Progenitor cell of endocrine pancreas (in vitro differentiated cells): ENCODE data around the gene MDP1. TPM values are rescaled to one million over a fixed set of nuclear protein-coding genes. Genes with fewer than 3 reads are reported as not detected.

Experiments used
- DNase-seq: peaks from one replicate; pipeline ENCODE4 v3.0.0; 2021; ENCODE audit warnings: low spot score; ENCODE audit not compliant: unreplicated experiment
- H3K27ac Mint-ChIP-seq: 2 replicates; pipeline ENCODE4 v1.8.0; 2021; ENCODE audit warnings: mild to moderate bottlenecking, moderate library complexity, mixed read lengths
- H3K27me3 Mint-ChIP-seq: 2 replicates; pipeline ENCODE4 v1.8.0; 2021; ENCODE audit warnings: mixed read lengths
- H3K36me3 Mint-ChIP-seq: 2 replicates; pipeline ENCODE4 v1.8.0; 2022; ENCODE audit warnings: mixed read lengths; ENCODE audit not compliant: insufficient read depth
- H3K4me1 Mint-ChIP-seq: 2 replicates; pipeline ENCODE4 v1.8.0; 2021; ENCODE audit warnings: low read depth, mixed read lengths
- H3K4me3 Mint-ChIP-seq: 2 replicates; pipeline ENCODE4 v1.8.0; 2021; ENCODE audit warnings: low read depth, mild to moderate bottlenecking, moderate library complexity, mixed read lengths
- H3K9me3 Mint-ChIP-seq: 2 replicates; pipeline ENCODE4 v1.8.0; 2021; ENCODE audit warnings: low read depth, mixed read lengths
- long read RNA-seq: library from polyadenylated mRNA; unstranded; transcript quantifications from one replicate; pipeline ENCODE4 v2.0.0, GENCODE V29; 2020
- total RNA-seq: library from RNA; stranded (reverse); gene quantifications from 2 replicates; pipeline ENCODE4 v1.2.1, GENCODE V29; 2021
- TF ChIP-seq, protein P1 (sequence below): fragments of 200-600 bp; sonication (generic); IDR thresholded peaks from one replicate; pipeline ENCODE4 v1.5.0; 2021; ENCODE audit warnings: antibody characterized with exemption, mild to moderate bottlenecking; ENCODE audit not compliant: unreplicated experiment

Gene MDP1
- 15.2 and 17.7 TPM in 2 replicates for total RNA-seq
- long read RNA-seq, partial matches to known transcripts, result 3 of 15 reads
- long read RNA-seq, other reads (novel, unspliced or antisense), result 0 of 15 reads

DNA sequence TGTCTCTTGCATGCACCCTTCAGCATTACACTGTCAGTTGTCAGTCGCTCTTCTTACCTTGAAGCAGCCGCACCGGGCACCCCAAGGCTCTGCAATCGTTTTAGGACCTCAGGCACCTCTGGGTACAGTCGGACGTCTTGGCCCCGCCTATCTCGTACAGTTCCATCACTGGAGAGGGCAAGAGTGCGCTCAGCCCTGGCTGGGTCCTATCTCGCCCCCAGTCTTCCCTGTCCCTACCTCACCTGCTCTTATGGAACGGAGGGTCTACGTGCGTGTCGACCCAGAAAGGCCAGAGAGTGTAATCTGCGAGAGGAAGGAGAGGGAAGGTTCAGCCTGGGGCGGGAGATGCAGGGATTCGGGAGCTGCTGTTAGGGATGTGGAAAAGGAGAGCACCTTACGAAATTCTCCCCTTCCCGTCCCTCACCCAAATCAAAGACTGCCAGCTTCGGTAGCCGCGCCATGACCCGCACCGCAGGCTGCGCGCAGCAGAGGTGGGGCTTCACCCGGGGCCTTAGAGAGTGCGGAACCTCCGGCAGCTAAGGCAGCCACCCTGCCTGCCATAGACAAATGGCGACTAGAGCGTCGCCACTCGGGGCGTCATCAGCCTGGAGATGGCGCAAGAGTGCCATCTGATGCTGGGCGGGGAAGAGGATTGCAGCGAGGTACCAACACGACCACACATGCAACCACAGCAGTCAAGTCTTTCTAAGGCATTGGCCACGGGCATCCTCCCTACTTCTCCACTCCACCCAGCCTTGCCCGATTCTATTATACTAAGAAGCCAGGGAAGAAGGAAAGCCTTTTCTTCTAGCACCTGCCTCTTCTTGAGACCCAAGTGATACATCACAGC is at the start of gene MDP1:
Gene MDP1, minus strand, starts transcription at position 572 of the 850 bp plus-strand sequence. Its CDS starts 111 bp downstream, at position 461.
- peaks cover 4% of the 10 kb centered on the region for H3K36me3 Mint-ChIP-seq
- H3K27ac Mint-ChIP-seq, result peak within 1 kb of the TSS; percentile 95
- no peaks in the 10 kb centered on the region for H3K27me3 Mint-ChIP-seq

DNA sequence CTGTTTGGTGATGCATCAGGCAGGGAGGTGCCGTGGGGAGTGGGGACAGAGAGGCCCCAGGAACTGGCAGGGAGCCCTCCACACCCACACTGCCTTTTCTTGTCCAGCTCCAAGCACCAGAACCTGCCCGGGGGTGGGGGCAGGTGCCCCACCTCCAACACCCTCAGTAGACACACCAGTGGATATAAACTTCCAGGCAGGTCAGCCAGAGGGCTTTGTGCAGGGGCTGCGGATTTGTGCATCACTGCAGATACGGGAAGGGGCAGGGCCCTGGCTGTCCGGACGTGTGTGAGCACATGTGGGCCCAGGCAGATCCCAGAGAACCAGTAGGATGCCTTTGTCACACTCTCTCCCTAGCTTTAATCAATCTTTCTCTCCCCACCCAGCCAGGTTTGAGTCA is 48.4 kb upstream of the MDP1 start:
- TF ChIP-seq, protein P1, sequence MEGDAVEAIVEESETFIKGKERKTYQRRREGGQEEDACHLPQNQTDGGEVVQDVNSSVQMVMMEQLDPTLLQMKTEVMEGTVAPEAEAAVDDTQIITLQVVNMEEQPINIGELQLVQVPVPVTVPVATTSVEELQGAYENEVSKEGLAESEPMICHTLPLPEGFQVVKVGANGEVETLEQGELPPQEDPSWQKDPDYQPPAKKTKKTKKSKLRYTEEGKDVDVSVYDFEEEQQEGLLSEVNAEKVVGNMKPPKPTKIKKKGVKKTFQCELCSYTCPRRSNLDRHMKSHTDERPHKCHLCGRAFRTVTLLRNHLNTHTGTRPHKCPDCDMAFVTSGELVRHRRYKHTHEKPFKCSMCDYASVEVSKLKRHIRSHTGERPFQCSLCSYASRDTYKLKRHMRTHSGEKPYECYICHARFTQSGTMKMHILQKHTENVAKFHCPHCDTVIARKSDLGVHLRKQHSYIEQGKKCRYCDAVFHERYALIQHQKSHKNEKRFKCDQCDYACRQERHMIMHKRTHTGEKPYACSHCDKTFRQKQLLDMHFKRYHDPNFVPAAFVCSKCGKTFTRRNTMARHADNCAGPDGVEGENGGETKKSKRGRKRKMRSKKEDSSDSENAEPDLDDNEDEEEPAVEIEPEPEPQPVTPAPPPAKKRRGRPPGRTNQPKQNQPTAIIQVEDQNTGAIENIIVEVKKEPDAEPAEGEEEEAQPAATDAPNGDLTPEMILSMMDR, result no peak
- Mint-ChIP-seq H3K4me3 (no peak overlapping the region), H3K36me3 (peaks cover 5% of the 10 kb centered on the region), H3K27me3 (no peaks in the 10 kb centered on the region), H3K9me3 (no peaks in the 10 kb centered on the region), H3K4me1 (no peaks in the 10 kb centered on the region), H3K27ac (no peak overlapping the region)
- DNase-seq, result no peak

More for the DNA sequence above, at the start of gene MDP1:
- H3K9me3 Mint-ChIP-seq, result no peaks in the 10 kb centered on the region
- TF ChIP-seq, protein P1, result peak; percentile 64
- peak within 1 kb of the TSS; percentile 88 for H3K4me3 Mint-ChIP-seq
- H3K4me1 Mint-ChIP-seq, result peaks cover 22% of the 10 kb centered on the region
- peak; percentile 54 for DNase-seq

DNA sequence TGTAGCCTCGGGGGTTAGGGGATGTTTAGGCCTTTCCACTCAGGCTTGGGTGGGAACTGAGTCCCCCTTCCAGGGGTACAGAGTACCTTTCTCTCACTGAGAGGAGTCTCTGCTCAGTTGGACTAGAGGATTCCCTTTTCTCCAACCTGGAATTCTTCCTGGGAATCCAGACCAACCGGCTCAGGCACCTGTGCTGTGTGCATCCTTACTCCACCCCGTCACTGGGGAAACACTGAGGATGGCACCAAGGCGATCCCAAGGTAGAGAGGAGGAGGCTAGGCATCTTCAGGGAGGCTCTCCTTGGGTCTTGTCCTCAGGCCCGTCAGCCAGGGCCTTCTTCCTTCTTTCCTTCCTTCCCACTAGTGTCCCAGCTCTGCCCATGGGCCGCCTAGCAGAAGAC is 48.0 kb upstream of the MDP1 start:
- H3K4me3 Mint-ChIP-seq, result no peak overlapping the region
- TF ChIP-seq, protein P1, result no peak
- H3K36me3 Mint-ChIP-seq, result peaks cover 5% of the 10 kb centered on the region
- no peaks in the 10 kb centered on the region for H3K27me3 Mint-ChIP-seq
- H3K9me3 Mint-ChIP-seq, result no peaks in the 10 kb centered on the region
- H3K27ac Mint-ChIP-seq, result no peak overlapping the region
- H3K4me1 Mint-ChIP-seq, result no peaks in the 10 kb centered on the region
- no peak for DNase-seq

DNA sequence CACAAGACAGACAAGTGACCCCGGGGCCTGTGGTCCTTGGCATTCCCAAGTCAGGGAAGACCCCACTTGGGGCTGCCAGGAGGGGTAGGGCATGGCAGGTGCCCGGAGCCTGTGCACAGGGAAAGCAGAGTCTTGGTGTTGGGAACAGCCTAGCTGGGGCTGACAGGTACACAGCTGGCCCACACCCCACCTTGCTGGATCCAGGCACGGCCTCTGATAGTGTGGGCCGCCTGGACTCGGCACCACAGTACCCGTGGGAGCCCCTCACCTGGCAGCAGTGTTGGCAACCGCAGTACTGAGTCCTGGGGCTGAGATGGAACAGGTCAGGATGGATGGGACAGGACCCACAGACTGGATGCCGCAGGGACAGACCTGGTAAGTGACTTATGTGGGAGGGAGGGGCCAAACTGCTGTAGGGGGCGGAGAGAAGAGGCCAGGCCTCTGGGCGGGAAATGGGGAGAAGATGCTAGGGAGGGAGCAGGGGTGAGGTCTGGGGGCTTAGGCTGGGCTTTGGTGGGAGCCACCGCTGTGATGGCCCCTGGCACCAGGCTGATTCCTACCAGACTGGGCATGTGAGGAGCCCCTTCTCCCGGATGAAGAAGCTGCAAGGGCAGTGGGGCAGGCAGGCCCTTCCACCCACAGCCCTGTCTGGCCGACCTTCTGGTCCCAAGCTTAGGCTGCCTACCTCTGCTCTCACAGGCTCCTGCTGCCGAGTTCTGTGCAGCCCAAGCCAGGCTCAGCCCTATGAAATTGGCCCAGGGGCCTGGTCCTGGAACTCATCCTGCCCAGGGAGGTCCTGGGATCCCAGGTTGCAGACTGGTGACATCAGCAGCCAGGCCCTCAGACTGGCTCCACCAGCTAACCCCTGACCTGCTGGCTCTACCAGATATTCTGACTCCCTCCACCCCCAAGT is 47.2 kb upstream of the MDP1 start, which contains the start of gene TGM1:
Gene TGM1, minus strand, starts transcription at position 357 of the 913 bp plus-strand sequence. CDS start 825 bp downstream, outside the sequence.
- TF ChIP-seq, protein P1, result no peak
- Mint-ChIP-seq H3K36me3 (peaks cover 5% of the 10 kb centered on the region), H3K4me1 (no peaks in the 10 kb centered on the region), H3K27me3 (no peaks in the 10 kb centered on the region), H3K27ac (no peak within 1 kb of the TSS), H3K9me3 (no peaks in the 10 kb centered on the region), H3K4me3 (no peak within 1 kb of the TSS)
- no peak for DNase-seq

DNA sequence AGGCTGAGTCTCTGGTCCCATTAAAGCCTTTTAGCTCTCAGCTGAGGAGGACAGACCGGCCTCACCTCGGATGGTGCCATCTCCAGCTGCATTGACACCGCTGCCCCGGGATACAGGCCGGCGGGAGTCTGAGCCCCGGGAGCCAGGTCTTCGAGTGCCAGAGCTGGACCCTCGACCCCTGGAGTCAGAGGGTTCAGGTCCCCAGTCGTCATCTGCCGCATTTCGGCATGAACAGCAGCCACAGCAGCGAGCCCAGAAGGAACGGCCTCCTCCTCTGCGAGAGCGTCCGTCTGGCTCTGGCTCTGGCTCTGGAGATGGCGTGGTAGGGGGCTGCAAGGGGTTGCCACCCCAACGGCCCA is 46.1 kb upstream of the MDP1 start:
- Mint-ChIP-seq H3K27me3 (no peaks in the 10 kb centered on the region), H3K27ac (no peak overlapping the region), H3K4me1 (no peaks in the 10 kb centered on the region), H3K4me3 (no peak overlapping the region), H3K36me3 (peaks cover under 1% of the 10 kb centered on the region), H3K9me3 (no peaks in the 10 kb centered on the region)
- DNase-seq, result no peak
- TF ChIP-seq, protein P1, result no peak
